IPS-18a (cell line): ENCODE results near the gene LCA5.
"Not testable (repeated sequence)": the region's sequence is repeated elsewhere in the genome, so short reads cannot be mapped to it uniquely, and the experiment has no call there.

Experiments used
- H3K27ac ChIP-seq: one replicate; pipeline ENCODE4 v1.5.1; 2013; ENCODE audit warnings: low read length
- H3K27me3 ChIP-seq: one replicate; pipeline ENCODE4 v1.6.1; 2013; ENCODE audit warnings: mild to moderate bottlenecking, low read length; ENCODE audit not compliant: control insufficient read depth, insufficient read depth
- H3K36me3 ChIP-seq: one replicate; pipeline ENCODE4 v1.6.1; 2013; ENCODE audit warnings: low read depth, low read length; ENCODE audit not compliant: control insufficient read depth
- H3K4me1 ChIP-seq: one replicate; pipeline ENCODE4 v1.6.1; 2013; ENCODE audit warnings: low read depth, low read length; ENCODE audit not compliant: control insufficient read depth
- H3K4me3 ChIP-seq: one replicate; pipeline ENCODE4 v1.5.1; 2013; ENCODE audit warnings: low read length
- H3K9ac ChIP-seq: one replicate; pipeline ENCODE4 v1.6.1; 2013; ENCODE audit warnings: mild to moderate bottlenecking, low read length, moderate library complexity
- H3K9me3 ChIP-seq: one replicate; pipeline ENCODE4 v1.6.1; 2013; ENCODE audit warnings: low read depth, low read length; ENCODE audit not compliant: control insufficient read depth

LCA5 gene

DNA sequence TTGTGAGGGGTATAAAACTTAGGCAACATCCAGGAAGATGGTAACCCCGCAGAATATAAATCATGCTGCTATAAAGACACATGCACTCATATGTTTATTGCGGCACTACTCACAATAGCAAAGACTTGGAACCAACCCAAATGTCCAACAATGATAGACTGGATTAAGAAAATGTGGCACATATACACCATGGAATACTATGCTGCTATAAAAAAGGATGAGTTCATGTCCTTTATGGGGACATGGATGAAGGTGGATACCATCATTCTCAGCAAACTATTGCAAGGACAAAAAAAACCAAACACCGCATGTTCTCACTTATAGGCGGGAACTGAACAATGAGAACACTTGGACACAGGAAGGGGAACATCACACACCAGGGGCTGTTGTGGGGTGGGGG is 7.7 kb downstream of the LCA5 start:
- peaks cover 11% of the 10 kb centered on the region for H3K4me1 ChIP-seq
- not testable (repeated sequence) for H3K9me3 ChIP-seq, H3K27ac ChIP-seq, H3K36me3 ChIP-seq, H3K27me3 ChIP-seq, H3K9ac ChIP-seq, H3K4me3 ChIP-seq

DNA sequence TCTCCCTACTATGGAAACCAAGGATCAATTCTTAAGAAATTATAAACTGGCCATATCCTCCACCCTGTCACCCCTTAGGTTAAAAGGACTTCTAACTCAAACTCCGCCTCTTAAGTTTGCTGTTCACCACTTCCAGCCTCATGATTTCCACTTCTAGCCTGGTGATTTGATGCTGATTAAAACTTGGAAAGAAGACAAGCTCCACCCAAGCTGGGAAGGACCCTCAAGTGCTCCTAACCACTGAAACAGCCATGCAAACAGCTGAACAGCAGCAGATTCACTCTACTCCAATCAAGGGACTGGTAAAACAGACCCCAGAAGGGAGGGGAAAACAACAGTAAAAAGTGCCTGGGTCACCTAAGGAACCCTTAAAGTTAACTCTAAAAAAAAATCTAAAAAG is 10.3 kb downstream of the LCA5 start:
- Histone ChIP-seq H3K4me1 (peaks cover 11% of the 10 kb centered on the region), H3K9me3 (no peaks in the 10 kb centered on the region), H3K27me3 (no peaks in the 10 kb centered on the region), H3K36me3 (no peaks in the 10 kb centered on the region), H3K27ac (no peak overlapping the region), H3K4me3 (no peak overlapping the region), H3K9ac (no peak overlapping the region)

DNA sequence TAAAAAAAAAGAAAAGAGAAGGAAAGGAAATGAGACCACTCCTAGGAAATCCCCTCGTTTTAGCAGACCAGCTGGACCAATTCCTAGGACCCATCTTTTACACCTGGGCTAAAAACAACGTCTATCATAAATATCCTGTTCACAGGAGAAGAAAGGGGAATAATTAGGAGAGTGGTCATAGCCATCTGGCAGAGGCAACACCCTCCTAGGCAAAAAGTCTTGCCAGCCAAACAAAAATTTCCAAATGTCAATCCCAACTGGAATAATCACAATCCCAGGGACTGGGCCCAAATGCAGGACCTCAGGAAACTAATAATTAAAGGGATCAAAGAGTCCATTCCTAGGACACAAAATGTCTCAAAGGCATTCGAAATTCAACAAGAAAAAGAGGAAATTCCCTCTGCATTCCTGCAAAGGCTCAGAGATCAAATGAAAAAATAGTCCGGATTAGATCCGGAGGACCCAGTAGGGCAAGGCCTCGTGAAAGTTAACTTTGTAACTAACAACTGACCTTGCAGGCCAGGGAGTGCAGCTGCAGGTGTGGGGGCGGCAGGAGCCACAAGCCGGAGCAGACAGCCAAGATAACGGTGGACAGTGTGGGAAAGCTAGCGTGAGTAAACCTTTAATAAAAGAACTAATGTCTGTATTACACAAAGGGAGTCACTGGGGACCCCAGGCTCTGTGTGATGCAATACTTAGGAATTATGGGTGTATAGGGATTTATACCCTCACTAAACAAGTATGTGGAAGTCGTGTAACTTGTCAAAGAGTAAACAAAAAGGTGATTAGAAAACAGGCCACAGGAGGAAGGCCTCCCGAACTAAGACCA is 11.7 kb downstream of the LCA5 start:
- Histone ChIP-seq H3K27ac (no peak overlapping the region), H3K4me1 (peaks cover 11% of the 10 kb centered on the region), H3K27me3 (no peaks in the 10 kb centered on the region), H3K9ac (no peak overlapping the region), H3K36me3 (no peaks in the 10 kb centered on the region), H3K4me3 (no peak overlapping the region), H3K9me3 (no peaks in the 10 kb centered on the region)

DNA sequence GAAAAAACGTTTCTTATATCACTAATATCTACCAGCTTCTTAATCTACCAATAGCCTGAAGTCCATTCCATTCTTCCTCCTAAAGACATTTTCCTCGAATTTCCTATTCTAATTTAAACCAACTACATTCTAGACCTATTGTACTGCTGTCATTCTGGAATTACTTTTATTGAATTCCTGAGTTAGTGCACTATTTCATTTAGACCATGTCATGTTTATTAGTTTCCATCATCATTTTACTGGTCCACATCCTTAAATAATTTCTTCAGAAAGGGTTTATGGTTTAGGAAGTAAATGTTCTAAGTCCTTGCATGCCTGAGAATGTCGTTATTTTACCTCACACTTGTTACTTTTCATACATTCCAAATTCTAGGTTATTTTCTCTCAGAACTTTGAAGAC is 13.2 kb downstream of the LCA5 start:
- H3K27ac ChIP-seq: no peak overlapping the region
- H3K27me3 ChIP-seq: no peaks in the 10 kb centered on the region
- no peaks in the 10 kb centered on the region for H3K36me3 ChIP-seq
- peaks cover 11% of the 10 kb centered on the region for H3K4me1 ChIP-seq
- H3K4me3 ChIP-seq: no peak overlapping the region
- H3K9me3 ChIP-seq: no peaks in the 10 kb centered on the region
- no peak overlapping the region for H3K9ac ChIP-seq

DNA sequence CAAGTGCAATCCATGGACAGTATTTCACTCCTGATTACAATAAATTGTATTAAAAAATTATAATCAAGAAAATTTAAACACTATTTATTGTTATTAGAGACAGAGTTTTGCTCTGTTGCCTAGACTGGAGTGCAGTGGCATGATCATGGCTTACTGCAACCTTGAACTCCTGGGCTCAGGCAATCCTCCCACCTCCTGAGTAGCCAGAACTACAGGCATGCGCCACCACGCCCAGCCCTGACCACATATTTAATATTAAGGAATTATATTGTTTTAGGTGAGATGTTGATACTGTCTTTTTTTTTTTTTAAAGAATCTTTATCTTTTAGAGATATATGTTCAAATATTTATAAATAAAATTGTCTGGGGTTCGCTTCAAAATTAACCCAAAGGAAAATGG is 14.6 kb downstream of the LCA5 start:
- no peak overlapping the region for H3K9ac ChIP-seq
- no peak overlapping the region for H3K4me3 ChIP-seq
- H3K27ac ChIP-seq: no peak overlapping the region
- H3K4me1 ChIP-seq: peaks cover 11% of the 10 kb centered on the region
- no peaks in the 10 kb centered on the region for H3K9me3 ChIP-seq
- H3K27me3 ChIP-seq: no peaks in the 10 kb centered on the region
- H3K36me3 ChIP-seq: no peaks in the 10 kb centered on the region

DNA sequence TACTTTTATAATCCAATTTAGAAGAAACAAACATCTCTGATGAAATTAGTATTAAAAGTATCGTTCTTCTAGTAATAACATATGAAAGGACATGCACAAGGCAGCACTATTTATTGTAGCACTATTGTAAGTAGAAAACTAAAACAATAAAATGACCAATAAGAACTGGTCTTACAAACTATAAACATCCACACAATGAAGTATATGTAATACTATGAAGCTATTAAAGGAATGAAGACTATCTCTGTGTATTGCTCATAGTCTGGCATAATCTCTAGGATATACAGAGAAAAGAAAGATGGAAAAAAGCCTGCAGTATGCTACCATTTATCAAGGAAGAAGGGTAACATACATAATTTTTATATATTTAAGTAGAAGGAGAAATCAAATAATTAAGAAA is 16.7 kb downstream of the LCA5 start:
- H3K4me3 ChIP-seq: no peak overlapping the region

DNA sequence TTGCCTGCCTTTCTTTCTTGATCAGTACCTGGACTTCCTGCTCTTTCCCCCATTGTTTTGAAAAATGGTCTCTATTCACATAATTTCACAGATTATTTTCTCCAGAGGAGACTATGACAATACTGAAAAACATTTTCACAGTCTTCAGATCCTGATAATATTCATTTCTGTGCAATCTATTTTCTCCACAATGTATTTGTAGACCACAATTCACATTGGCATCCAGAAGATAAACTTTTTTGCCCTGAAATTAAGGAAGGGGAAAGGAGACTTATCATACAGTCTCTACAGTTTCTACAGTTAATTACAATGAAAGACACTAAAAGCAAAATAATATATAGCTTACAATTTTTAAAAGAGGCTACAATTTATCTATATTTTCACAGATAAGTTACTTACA is 18.4 kb downstream of the LCA5 start:
- H3K9me3 ChIP-seq: no peaks in the 10 kb centered on the region
- no peak overlapping the region for H3K4me3 ChIP-seq
- H3K27ac ChIP-seq: no peak overlapping the region
- no peak overlapping the region for H3K9ac ChIP-seq
- no peaks in the 10 kb centered on the region for H3K36me3 ChIP-seq
- H3K4me1 ChIP-seq: no peaks in the 10 kb centered on the region
- no peaks in the 10 kb centered on the region for H3K27me3 ChIP-seq

More for the DNA sequence above, 16.7 kb downstream of the LCA5 start:
- H3K9me3 ChIP-seq: no peaks in the 10 kb centered on the region
- H3K27ac ChIP-seq: no peak overlapping the region
- H3K9ac ChIP-seq: no peak overlapping the region
- H3K27me3 ChIP-seq: no peaks in the 10 kb centered on the region
- peaks cover 7% of the 10 kb centered on the region for H3K4me1 ChIP-seq
- H3K36me3 ChIP-seq: no peaks in the 10 kb centered on the region

DNA sequence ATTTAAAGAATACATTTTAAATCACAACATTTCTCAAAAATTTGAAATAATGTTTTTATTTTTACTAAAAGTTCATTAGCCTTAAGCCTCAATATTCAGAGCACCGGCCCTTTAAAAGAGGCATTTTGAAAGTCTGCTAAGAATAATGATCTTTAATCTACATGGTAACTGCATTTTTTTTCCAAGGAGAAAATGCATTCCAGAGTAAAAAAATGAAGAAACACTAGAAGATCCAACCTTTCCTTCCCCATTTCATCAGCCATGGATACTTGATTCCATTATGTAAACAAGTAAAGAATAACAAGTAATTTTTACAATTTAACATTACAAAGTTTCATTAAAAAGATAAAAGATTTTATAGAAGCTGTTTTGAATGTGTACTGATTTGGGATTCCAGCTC is 21.8 kb downstream of the LCA5 start:
- Histone ChIP-seq H3K27me3 (no peaks in the 10 kb centered on the region), H3K36me3 (no peaks in the 10 kb centered on the region), H3K4me1 (no peaks in the 10 kb centered on the region), H3K9me3 (no peaks in the 10 kb centered on the region), H3K4me3 (no peak overlapping the region), H3K9ac (no peak overlapping the region), H3K27ac (no peak overlapping the region)

DNA sequence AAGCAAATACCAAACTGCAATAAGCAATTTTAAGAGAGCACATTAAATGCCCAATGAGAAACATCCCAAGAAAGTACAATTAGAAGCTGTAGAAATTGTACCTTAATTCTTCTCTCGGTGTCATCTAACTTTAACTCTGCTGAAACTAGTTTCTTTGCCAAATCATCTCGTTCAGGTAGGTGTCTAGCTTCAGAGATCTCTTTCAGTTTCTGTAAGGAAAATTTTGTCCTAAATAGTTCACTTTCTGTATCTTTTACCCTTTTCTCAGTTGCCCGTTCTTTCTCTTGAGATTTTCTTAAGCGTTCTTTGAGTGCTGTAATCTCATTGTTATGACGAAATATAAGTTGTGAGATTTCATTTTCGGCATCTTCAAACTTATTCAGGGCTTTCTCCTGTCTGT is 24.1 kb downstream of the LCA5 start:
- H3K9me3 ChIP-seq: no peaks in the 10 kb centered on the region
- H3K4me3 ChIP-seq: no peak overlapping the region
- H3K9ac ChIP-seq: no peak overlapping the region
- H3K27me3 ChIP-seq: no peaks in the 10 kb centered on the region
- H3K36me3 ChIP-seq: no peaks in the 10 kb centered on the region
- no peaks in the 10 kb centered on the region for H3K4me1 ChIP-seq
- H3K27ac ChIP-seq: no peak overlapping the region

DNA sequence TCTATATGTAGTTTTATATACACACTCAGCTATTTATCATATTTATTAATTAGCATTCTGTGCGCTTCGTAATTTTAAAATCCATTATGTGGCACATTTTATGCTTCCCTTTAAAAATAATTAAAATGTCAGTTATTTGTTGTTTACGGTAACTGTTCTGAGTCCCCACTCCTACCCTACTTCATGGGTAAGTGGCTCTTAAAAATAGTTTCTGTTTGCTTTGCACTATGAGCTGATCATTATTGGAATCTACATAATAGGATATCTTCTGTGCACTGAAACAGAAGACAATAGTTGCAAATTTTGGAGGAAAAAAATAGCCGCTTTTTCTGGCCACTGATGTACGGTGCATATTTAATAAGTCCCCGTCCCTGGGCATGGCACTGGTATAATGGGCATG is 25.2 kb downstream of the LCA5 start:
- no peak overlapping the region for H3K9ac ChIP-seq
- no peaks in the 10 kb centered on the region for H3K9me3 ChIP-seq
- no peak overlapping the region for H3K4me3 ChIP-seq
- H3K36me3 ChIP-seq: no peaks in the 10 kb centered on the region
- no peaks in the 10 kb centered on the region for H3K27me3 ChIP-seq
- no peak overlapping the region for H3K27ac ChIP-seq
- no peaks in the 10 kb centered on the region for H3K4me1 ChIP-seq

DNA sequence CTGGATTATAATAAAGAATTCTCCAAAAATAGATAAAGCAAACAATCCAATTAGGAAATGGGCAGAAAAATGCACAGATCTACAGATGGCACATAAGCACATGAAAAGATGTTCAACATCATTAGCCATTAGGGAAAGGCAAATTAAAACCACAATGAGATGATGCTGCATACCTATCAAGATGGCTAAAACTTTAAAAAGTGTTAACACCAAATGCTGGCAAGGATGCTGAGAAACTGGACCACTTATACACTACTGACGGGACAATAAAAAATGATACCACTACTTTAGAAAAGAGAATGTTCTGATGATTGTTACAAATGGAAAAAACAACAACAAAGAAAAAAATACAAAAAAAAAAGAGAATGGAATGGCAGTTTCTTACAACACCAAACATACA is 26.5 kb downstream of the LCA5 start:
- no peaks in the 10 kb centered on the region for H3K27me3 ChIP-seq
- H3K9ac ChIP-seq: no peak overlapping the region
- no peak overlapping the region for H3K4me3 ChIP-seq
- no peaks in the 10 kb centered on the region for H3K9me3 ChIP-seq
- no peak overlapping the region for H3K27ac ChIP-seq
- no peaks in the 10 kb centered on the region for H3K36me3 ChIP-seq
- H3K4me1 ChIP-seq: no peaks in the 10 kb centered on the region

DNA sequence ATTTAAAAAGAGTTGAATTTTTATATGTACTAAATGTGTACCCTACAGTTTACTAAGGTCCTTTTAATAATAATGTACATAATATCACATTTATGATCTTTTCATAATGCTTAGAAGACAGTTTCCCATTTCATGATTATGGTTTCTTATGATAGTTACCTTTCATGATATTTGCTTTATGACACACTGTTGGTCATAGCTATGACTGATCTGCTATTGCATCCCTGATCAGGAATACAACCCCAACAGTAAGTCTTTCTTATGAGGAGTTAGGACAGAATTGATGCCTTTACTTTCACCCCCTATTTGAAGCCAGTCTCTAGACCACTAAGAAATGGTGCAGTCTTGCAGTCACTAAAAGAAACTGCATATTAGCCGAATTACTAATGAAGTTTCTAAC is 31.0 kb downstream of the LCA5 start:
- H3K27ac ChIP-seq: no peak overlapping the region
- no peak overlapping the region for H3K4me3 ChIP-seq
- no peaks in the 10 kb centered on the region for H3K36me3 ChIP-seq
- H3K4me1 ChIP-seq: no peaks in the 10 kb centered on the region
- H3K9ac ChIP-seq: no peak overlapping the region
- H3K27me3 ChIP-seq: no peaks in the 10 kb centered on the region
- no peaks in the 10 kb centered on the region for H3K9me3 ChIP-seq
